ENCODE measurements around the gene PRR35.

The PRR35 gene

GRCh38 chr16:539901-540530, 20.2 kb upstream of the PRR35 start:
- TF ChIP-seq CTCF (IDR thresholded peaks at IDR 0.05; ENCODE audit: low read depth, low read length, missing control alignments) = no peak
- no peak for DNase-seq (ENCODE audit: extremely low read depth, low read depth)
- H3K4me3 ChIP-seq (replicated peaks; ENCODE audit: low read depth, low read length) = no peak overlapping the region

DNA sequence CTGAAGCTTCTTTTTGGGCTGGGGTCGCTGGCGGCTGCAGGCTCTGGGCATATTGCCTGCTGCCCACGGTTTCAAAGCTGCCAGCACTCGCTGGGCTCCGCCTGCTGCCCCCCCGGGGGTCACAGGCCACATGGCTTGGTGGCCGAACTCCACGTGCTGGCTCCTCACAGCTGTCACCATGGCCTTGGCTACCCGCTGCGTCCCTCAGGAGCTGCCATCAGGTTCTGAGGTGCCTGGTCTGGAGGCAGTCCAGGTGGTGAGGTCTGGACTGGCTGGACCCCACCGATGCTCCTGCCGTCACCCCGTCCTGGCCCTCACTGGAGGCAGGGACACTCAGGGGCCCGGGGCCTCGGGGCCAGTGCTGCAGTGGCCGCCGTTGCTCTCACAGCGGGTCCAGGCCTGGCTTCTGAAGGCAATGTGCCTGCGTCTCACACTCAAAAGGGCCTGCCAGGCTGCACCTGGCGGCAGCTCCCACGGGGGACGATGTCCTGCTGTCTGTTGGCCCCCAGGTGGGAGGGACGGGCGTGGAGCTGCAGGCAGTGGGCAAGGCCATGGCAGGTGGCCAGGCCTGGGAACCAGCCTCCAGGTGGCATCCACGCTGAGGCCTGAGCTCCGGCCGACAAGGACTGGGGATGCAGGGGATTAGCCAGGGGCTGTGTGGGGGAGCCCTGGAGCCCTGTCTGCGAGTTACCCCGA, 19.4 kb upstream of the PRR35 start:
- no peak for TF ChIP-seq CTCF (IDR thresholded peaks at IDR 0.05; ENCODE audit: low read depth, low read length, missing control alignments)
- DNase-seq (ENCODE audit: extremely low read depth, low read depth) = no peak
- H3K4me3 ChIP-seq (replicated peaks; ENCODE audit: low read depth, low read length) = no peak overlapping the region

- H3K4me3 ChIP-seq (replicated peaks; ENCODE audit: low read depth, low read length) = no peak overlapping the region
- TF ChIP-seq CTCF (IDR thresholded peaks at IDR 0.05; ENCODE audit: low read depth, low read length, missing control alignments) = no peak
- DNase-seq (ENCODE audit: extremely low read depth, low read depth) = no peak
Measured at GRCh38 chr16:543301-544164, 16.7 kb upstream of the PRR35 start.

GRCh38 chr16:544517-544916, 15.7 kb upstream of the PRR35 start:
- no peak overlapping the region for H3K4me3 ChIP-seq (replicated peaks; ENCODE audit: low read depth, low read length)
- no peak for TF ChIP-seq CTCF (IDR thresholded peaks at IDR 0.05; ENCODE audit: low read depth, low read length, missing control alignments)
- no peak for DNase-seq (ENCODE audit: extremely low read depth, low read depth)

GRCh38 chr16:546909-547770, 13.1 kb upstream of the PRR35 start:
- H3K4me3 ChIP-seq (replicated peaks; ENCODE audit: low read depth, low read length) = no peak overlapping the region
- TF ChIP-seq CTCF (IDR thresholded peaks at IDR 0.05; ENCODE audit: low read depth, low read length, missing control alignments) = peak; percentile 47
- no peak for DNase-seq (ENCODE audit: extremely low read depth, low read depth)

DNA sequence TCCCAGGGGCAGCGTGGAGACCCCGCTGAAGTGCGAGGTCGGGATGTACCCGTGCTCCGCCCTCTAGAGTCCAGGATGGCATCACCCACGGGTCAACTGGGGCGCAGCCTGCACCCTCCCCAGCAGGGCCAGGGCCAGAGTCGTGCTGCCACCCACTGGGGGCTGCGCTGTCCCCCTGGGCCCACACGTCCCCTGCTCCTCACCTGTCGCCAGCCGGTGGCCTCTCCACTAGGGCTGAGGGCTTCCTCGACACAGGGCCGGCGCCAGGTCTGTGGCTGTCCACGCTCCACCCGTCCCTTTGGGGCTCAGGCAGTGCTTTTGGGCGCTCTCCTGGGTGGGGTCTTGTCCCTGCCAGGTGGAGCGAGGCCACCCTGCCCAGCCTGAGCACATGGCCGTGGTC, 11.6 kb upstream of the PRR35 start:
- H3K4me3 ChIP-seq (replicated peaks; ENCODE audit: low read depth, low read length) = no peak overlapping the region
- DNase-seq (ENCODE audit: extremely low read depth, low read depth) = no peak
- TF ChIP-seq CTCF (IDR thresholded peaks at IDR 0.05; ENCODE audit: low read depth, low read length, missing control alignments) = no peak
